IMR-90 (cell line): ENCODE data around the gene RTRAF. TPM values are rescaled to one million over a fixed set of nuclear protein-coding genes. Genes with fewer than 3 reads are reported as not detected.

Source experiments
- ATAC-seq: fragments of 200-7000 bp; cut with Tn5 transposase; 2 replicates; pipeline ENCODE4 v1.9.1; 2020; ENCODE audit warnings: low read depth, mild to moderate bottlenecking, moderate library complexity
- BruUV-seq: library from RNA; stranded (reverse); fragments of 400-500 nt; replicated peaks from 2 replicates; lab custom pipeline; 2021; lab: Mats Ljungman, UMichigan
- CTCF ChIA-PET: fragments of 300-600 bp; formaldehyde crosslinking; extraction: SDS; loops from one replicate; lab custom pipeline; 2021; ENCODE audit warnings: antibody characterized with exemption; lab: Yijun Ruan, JAX
- POLR2A ChIA-PET: fragments of 300-600 bp; sonication (Branson Sonifier 250); formaldehyde crosslinking; loops from one replicate; lab custom pipeline; 2022; ENCODE audit warnings: antibody characterized with exemption; ENCODE audit not compliant: unreplicated experiment; lab: Charles Lee
- DNase-seq: peaks from one replicate; pipeline ENCODE4 v3.0.0; 2013
- H2AFZ ChIP-seq: replicated peaks from 2 replicates; pipeline ENCODE3; 2013; ENCODE audit warnings: low read length, mild to moderate bottlenecking; ENCODE audit not compliant: poor library complexity
- H2AK5ac ChIP-seq: 2 replicates; pipeline ENCODE4 v1.6.1; 2013; ENCODE audit warnings: low read depth, low read length, inconsistent platforms
- H2AK9ac ChIP-seq: replicated peaks from 2 replicates; pipeline ENCODE3; 2013; ENCODE audit warnings: mild to moderate bottlenecking, low read depth, low read length, moderate library complexity; ENCODE audit not compliant: poor library complexity
- H2BK120ac ChIP-seq: 2 replicates; pipeline ENCODE4 v1.6.1; 2013; ENCODE audit warnings: low read depth, low read length, inconsistent platforms
- H2BK15ac ChIP-seq: 3 replicates; pipeline ENCODE4 v1.6.1; 2013; ENCODE audit warnings: low read depth, low read length, inconsistent platforms
- H2BK20ac ChIP-seq: 2 replicates; pipeline ENCODE4 v1.6.1; 2013; ENCODE audit warnings: low read depth, mild to moderate bottlenecking, inconsistent platforms, low read length, moderate library complexity
- H2BK5ac ChIP-seq: 2 replicates; pipeline ENCODE4 v1.6.1; 2013; ENCODE audit warnings: mild to moderate bottlenecking, low read depth, low read length, inconsistent platforms; ENCODE audit not compliant: poor library complexity, severe bottlenecking
- H3K14ac ChIP-seq: replicated peaks from 2 replicates; pipeline ENCODE4 v1.6.1; 2013; ENCODE audit warnings: low read depth, low read length, inconsistent platforms
- H3K18ac ChIP-seq: 2 replicates; pipeline ENCODE4 v1.6.1; 2013; ENCODE audit warnings: low read depth, low read length, control low read depth
- H3K23ac ChIP-seq: 2 replicates; pipeline ENCODE4 v1.6.1; 2013; ENCODE audit warnings: low read depth, low read length, inconsistent platforms
- H3K27ac ChIP-seq: 2 replicates; pipeline ENCODE4 v1.5.1; 2013; ENCODE audit warnings: mild to moderate bottlenecking, control low read depth, low read length; ENCODE audit not compliant: insufficient read depth
- H3K27me3 ChIP-seq: 2 replicates; pipeline ENCODE4 v1.6.1; 2013; ENCODE audit warnings: low read length; ENCODE audit not compliant: control insufficient read depth, insufficient read depth
- H3K36me3 ChIP-seq: 2 replicates; pipeline ENCODE4 v1.6.1; 2013; ENCODE audit warnings: low read length, mixed read lengths; ENCODE audit not compliant: control insufficient read depth, insufficient read depth
- H3K4ac ChIP-seq: 2 replicates; pipeline ENCODE4 v1.6.1; 2013; ENCODE audit warnings: low read depth, low read length, inconsistent platforms
- H3K4me1 ChIP-seq: 2 replicates; pipeline ENCODE4 v1.6.1; 2013; ENCODE audit warnings: low read length, mixed read lengths; ENCODE audit not compliant: control insufficient read depth, insufficient read depth
- H3K4me2 ChIP-seq: 2 replicates; pipeline ENCODE4 v1.6.1; 2013; ENCODE audit warnings: low read depth, mild to moderate bottlenecking, control low read depth, low read length, moderate library complexity
- H3K4me3 ChIP-seq: 2 replicates; pipeline ENCODE4 v1.5.1; 2013; ENCODE audit warnings: low read depth, mild to moderate bottlenecking, control low read depth, low read length, moderate library complexity; ENCODE audit not compliant: insufficient read depth
- H3K56ac ChIP-seq: 2 replicates; pipeline ENCODE4 v1.6.1; 2013; ENCODE audit warnings: low read length, inconsistent platforms; ENCODE audit not compliant: insufficient read depth; ENCODE audit errors: extremely low read depth
- H3K79me1 ChIP-seq, 2 experiments: 2 replicates each; pipeline ENCODE4 v1.6.1; 2013; ENCODE audit warnings: low read length in 2 of 2, inconsistent platforms in 1 of 2, low read depth in 1 of 2
- H3K9ac ChIP-seq: 2 replicates; pipeline ENCODE4 v1.6.1; 2013; ENCODE audit warnings: low read depth, low read length, control low read depth
- H3K9me1 ChIP-seq: 2 replicates; pipeline ENCODE4 v1.6.1; 2013; ENCODE audit warnings: low read length, inconsistent platforms; ENCODE audit not compliant: insufficient read depth
- H3K9me3 ChIP-seq: 2 replicates; pipeline ENCODE4 v1.6.1; 2013; ENCODE audit warnings: low read length; ENCODE audit not compliant: control insufficient read depth, insufficient read depth
- H4K20me1 ChIP-seq: 2 replicates; pipeline ENCODE4 v1.6.1; 2013; ENCODE audit warnings: low read length, inconsistent platforms; ENCODE audit not compliant: insufficient read depth
- H4K5ac ChIP-seq: 2 replicates; pipeline ENCODE4 v1.6.1; 2013; ENCODE audit warnings: mild to moderate bottlenecking, low read depth, low read length, control low read depth
- H4K8ac ChIP-seq, 2 experiments: 2 replicates each; pipeline ENCODE4 v1.6.1; 2013; ENCODE audit warnings: low read depth in 2 of 2, low read length in 2 of 2, control low read depth in 1 of 2, inconsistent platforms in 1 of 2
- H4K91ac ChIP-seq: 2 replicates; pipeline ENCODE4 v1.6.1; 2013; ENCODE audit warnings: low read depth, low read length, inconsistent platforms; ENCODE audit not compliant: insufficient read depth
- BHLHE40 ChIP-seq: fragments of 150-350 bp; IDR thresholded peaks from 2 replicates; pipeline ENCODE4 v1.6.1; 2016; ENCODE audit warnings: mild to moderate bottlenecking, low read depth, low read length
- CEBPB ChIP-seq: IDR thresholded peaks from 2 replicates; pipeline ENCODE4 v1.6.1; 2012; ENCODE audit warnings: low read depth, low read length, improper control_type of control experiment
- CHD1 ChIP-seq: IDR thresholded peaks from 2 replicates; pipeline ENCODE4 v1.6.1; 2012; ENCODE audit warnings: low read depth, low read length, improper control_type of control experiment
- CTCF ChIP-seq: conservative IDR thresholded peaks from 2 replicates; pipeline ENCODE4 v1.5.1; 2012; ENCODE audit warnings: mild to moderate bottlenecking, low read depth, low read length, improper control_type of control experiment
- ELK1 ChIP-seq: fragments of 150-350 bp; IDR thresholded peaks from 2 replicates; pipeline ENCODE4 v1.6.1; 2016; ENCODE audit warnings: low read depth, mild to moderate bottlenecking, low read length, moderate library complexity, borderline replicate concordance
- FOS ChIP-seq: fragments of 150-350 bp; IDR thresholded peaks from 2 replicates; pipeline ENCODE4 v1.6.1; 2016; ENCODE audit warnings: low read depth, low read length
- MAFK ChIP-seq: IDR thresholded peaks from 2 replicates; pipeline ENCODE4 v1.6.1; 2012; ENCODE audit warnings: low read depth, low read length, improper control_type of control experiment
- MAZ ChIP-seq: IDR thresholded peaks from 2 replicates; pipeline ENCODE4 v1.6.1; 2012; ENCODE audit warnings: low read depth, mild to moderate bottlenecking, low read length, improper control_type of control experiment, moderate library complexity, borderline replicate concordance
- MXI1 ChIP-seq: IDR thresholded peaks from 2 replicates; pipeline ENCODE4 v1.6.1; 2012; ENCODE audit warnings: low read depth, mild to moderate bottlenecking, low read length, moderate library complexity, borderline replicate concordance
- NFE2L2 ChIP-seq: fragments of 150-350 bp; IDR thresholded peaks from 2 replicates; pipeline ENCODE4 v1.6.1; 2016; ENCODE audit warnings: low read depth, mild to moderate bottlenecking, low read length
- POLR2A ChIP-seq: IDR thresholded peaks from 2 replicates; pipeline ENCODE4 v1.6.1; 2012; ENCODE audit warnings: mild to moderate bottlenecking, low read depth, low read length
- RAD21 ChIP-seq: IDR thresholded peaks from 2 replicates; pipeline ENCODE4 v1.6.1; 2012; ENCODE audit warnings: low read length, improper control_type of control experiment
- RCOR1 ChIP-seq: IDR thresholded peaks from 2 replicates; pipeline ENCODE4 v1.6.1; 2012; ENCODE audit warnings: mild to moderate bottlenecking, low read length, improper control_type of control experiment; ENCODE audit not compliant: insufficient replicate concordance
- RFX5 ChIP-seq: IDR thresholded peaks from 2 replicates; pipeline ENCODE4 v1.8.0; 2012; ENCODE audit warnings: low read depth, mild to moderate bottlenecking, low read length, moderate library complexity
- SMC3 ChIP-seq: fragments of 150-350 bp; IDR thresholded peaks from 2 replicates; pipeline ENCODE4 v1.6.1; 2016; ENCODE audit warnings: low read depth, mild to moderate bottlenecking, antibody characterized with exemption, low read length, moderate library complexity
- USF2 ChIP-seq: fragments of 150-350 bp; IDR thresholded peaks from 2 replicates; pipeline ENCODE4 v1.6.1; 2017; ENCODE audit warnings: mild to moderate bottlenecking, antibody characterized with exemption, low read length, low read depth
- WGBS, 2 experiments: methylation state at CpG; one replicate each; pipeline versions ENCODE4 v1.1.5 to v1.1.7; 2013; ENCODE audit warnings: missing lambda C conversion rate in 2 of 2; ENCODE audit not compliant: insufficient read length in 1 of 2; ENCODE audit errors: extremely low coverage in 2 of 2; 5-methylcytosine and 5-hydroxymethylcytosine counted together
- dilution Hi-C: fragments of 300-500 bp; cut with HindIII; formaldehyde crosslinking; loops from one replicate; pipeline ENCODE4 v1.14.3; 2018; ENCODE audit warnings: low sequenced_read_pairs; ENCODE audit not compliant: unreplicated experiment
- in situ Hi-C: fragments of 300-500 bp; cut with MboI; formaldehyde crosslinking; loops from 3 replicates; pipeline ENCODE4 v1.14.3; 2019; ENCODE audit warnings: low sequenced_read_pairs, inconsistent platforms, mixed read lengths
- intact Hi-C: fragments of 100-400 bp; cut with micrococcal nuclease; formaldehyde crosslinking; loops from 2 replicates; pipeline ENCODE4 v1.10.0; 2022
- polyA plus RNA-seq, 3 experiments: library from polyadenylated mRNA; depleted of rRNA; stranded (reverse); fragments of >200 nt; gene quantifications; 2 replicates each; pipeline ENCODE4 v1.2.3, GENCODE V29; 2012; ENCODE audit warnings: low replicate concordance in 1 of 3
- total RNA-seq: library from RNA; depleted of rRNA; stranded (reverse); fragments of >200 nt; gene quantifications from 2 replicates; pipeline ENCODE4 v1.2.3, GENCODE V29; 2012

RTRAF gene
- total and polyA plus RNA-seq, 2 of the 4 experiments (the other 2 are of a cell fraction) = 53.2 to 102 TPM

- 0 out of 2 replicates have a peak, but pooled peaks cover 2% of the 10 kb centered on the region for H4K20me1 ChIP-seq
- H3K27ac ChIP-seq = no peak overlapping the region
- H3K9me3 ChIP-seq = no peaks in the 10 kb centered on the region
- ChIA-PET CTCF (interaction anchor here (1.9 kb wide), 1 partner anchor 125 kb away, joined by 4 read pairs; no protein-coding TSS in a partner anchor), POLR2A (interaction anchor here (0.6 kb wide), 1 partner anchor 189 kb away, joined by 3 read pairs; no protein-coding TSS in a partner anchor)
- H3K56ac ChIP-seq = no peak overlapping the region
- no TSS peak for BruUV-seq
- H2BK5ac ChIP-seq = no peak overlapping the region
- H4K91ac ChIP-seq = no peak overlapping the region
- H3K4me2 ChIP-seq = no peak overlapping the region
- dilution Hi-C loops = no loop called here
- no peak for DNase-seq
- WGBS, 2 experiments = 100% methylated on average over 3 of the region's 3 CpGs; no CpG with 5 or more reads in 1 of the 2 experiments
- H3K4me3 ChIP-seq = no peak overlapping the region
- no peak overlapping the region for H4K8ac ChIP-seq
- in situ Hi-C loops = loop anchor here (25.0 kb wide), 1 partner anchor 706 kb away; the partner anchor contains the start of gene PSMC6
- peaks cover 10% of the 10 kb centered on the region for H3K9me1 ChIP-seq
- no peak overlapping the region for H2BK15ac ChIP-seq
- intact Hi-C loops = no loop called here
- no peak overlapping the region for H4K5ac ChIP-seq
- no peak overlapping the region; the same call in 1 of the 2 replicates for H2BK120ac ChIP-seq
- TF ChIP-seq RCOR1 = no peak
- TF ChIP-seq CTCF = no peak
- TF ChIP-seq MAFK = no peak
- no peak for TF ChIP-seq CEBPB
- TF ChIP-seq USF2 = no peak
- TF ChIP-seq MAZ = no peak
- TF ChIP-seq CHD1 = no peak
- TF ChIP-seq FOS = no peak
- TF ChIP-seq SMC3 = no peak
- no peak for TF ChIP-seq MXI1
- TF ChIP-seq POLR2A = no peak
- TF ChIP-seq RAD21 = no peak
- no peak for TF ChIP-seq NFE2L2
- TF ChIP-seq RFX5 = no peak
- no peak for TF ChIP-seq BHLHE40
- no peak for TF ChIP-seq ELK1
- H3K27me3 ChIP-seq = no peaks in the 10 kb centered on the region
- no peak overlapping the region for H2AK5ac ChIP-seq
- ATAC-seq = no peak
- no peak overlapping the region for H3K23ac ChIP-seq
- H3K79me1 ChIP-seq = peaks cover 38 to 58% of the 10 kb centered on the region in 2 experiments
- no peak overlapping the region for H3K14ac ChIP-seq
- H3K4ac ChIP-seq = no peak overlapping the region
- no peak overlapping the region for H2BK20ac ChIP-seq
- H2AFZ ChIP-seq = no peak overlapping the region
- no peak overlapping the region for H3K18ac ChIP-seq
- peaks cover 62% of the 10 kb centered on the region for H3K36me3 ChIP-seq
- H2AK9ac ChIP-seq = no peak overlapping the region
- H3K4me1 ChIP-seq = no peaks in the 10 kb centered on the region
- H3K9ac ChIP-seq = no peak overlapping the region
Observed at GRCh38 chr14:52006361-52006760, 17.0 kb downstream of the RTRAF start.
